C4-2B (cell line): Measurements from ENCODE around the gene SMYD5.

ENCODE experiments used
- ZFX ChIP-seq: fragments of 450-650 bp; IDR thresholded peaks from 2 replicates; pipeline ENCODE4 v1.6.1; 2017
- TF ChIP-seq, protein P1 (sequence below): fragments of 450-650 bp; conservative IDR thresholded peaks from 2 replicates; pipeline ENCODE4 v1.5.1; 2017; ENCODE audit warnings: mild to moderate bottlenecking

GRCh38 chr2:73203055-73203681 is 10.9 kb upstream of the SMYD5 start:
- TF ChIP-seq, protein P1, sequence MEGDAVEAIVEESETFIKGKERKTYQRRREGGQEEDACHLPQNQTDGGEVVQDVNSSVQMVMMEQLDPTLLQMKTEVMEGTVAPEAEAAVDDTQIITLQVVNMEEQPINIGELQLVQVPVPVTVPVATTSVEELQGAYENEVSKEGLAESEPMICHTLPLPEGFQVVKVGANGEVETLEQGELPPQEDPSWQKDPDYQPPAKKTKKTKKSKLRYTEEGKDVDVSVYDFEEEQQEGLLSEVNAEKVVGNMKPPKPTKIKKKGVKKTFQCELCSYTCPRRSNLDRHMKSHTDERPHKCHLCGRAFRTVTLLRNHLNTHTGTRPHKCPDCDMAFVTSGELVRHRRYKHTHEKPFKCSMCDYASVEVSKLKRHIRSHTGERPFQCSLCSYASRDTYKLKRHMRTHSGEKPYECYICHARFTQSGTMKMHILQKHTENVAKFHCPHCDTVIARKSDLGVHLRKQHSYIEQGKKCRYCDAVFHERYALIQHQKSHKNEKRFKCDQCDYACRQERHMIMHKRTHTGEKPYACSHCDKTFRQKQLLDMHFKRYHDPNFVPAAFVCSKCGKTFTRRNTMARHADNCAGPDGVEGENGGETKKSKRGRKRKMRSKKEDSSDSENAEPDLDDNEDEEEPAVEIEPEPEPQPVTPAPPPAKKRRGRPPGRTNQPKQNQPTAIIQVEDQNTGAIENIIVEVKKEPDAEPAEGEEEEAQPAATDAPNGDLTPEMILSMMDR, result no peak
- TF ChIP-seq ZFX, result no peak
